GM21576 (cell line): ENCODE data around the gene DISC1.
"Not testable (repeated sequence)": the region's sequence is repeated elsewhere in the genome, so short reads cannot be mapped to it uniquely, and the experiment has no call there.

ENCODE experiments used
- ATAC-seq: cut with Tn5 transposase; IDR thresholded peaks from one replicate; pipeline ENCODE4 v1.9.1; 2021; ENCODE audit warnings: mild to moderate bottlenecking, moderate library complexity; ENCODE audit not compliant: unreplicated experiment

DISC1 gene

GRCh38 chr1:231940701-231941100, 314.1 kb downstream of the DISC1 start:
- no peak for ATAC-seq

DNA sequence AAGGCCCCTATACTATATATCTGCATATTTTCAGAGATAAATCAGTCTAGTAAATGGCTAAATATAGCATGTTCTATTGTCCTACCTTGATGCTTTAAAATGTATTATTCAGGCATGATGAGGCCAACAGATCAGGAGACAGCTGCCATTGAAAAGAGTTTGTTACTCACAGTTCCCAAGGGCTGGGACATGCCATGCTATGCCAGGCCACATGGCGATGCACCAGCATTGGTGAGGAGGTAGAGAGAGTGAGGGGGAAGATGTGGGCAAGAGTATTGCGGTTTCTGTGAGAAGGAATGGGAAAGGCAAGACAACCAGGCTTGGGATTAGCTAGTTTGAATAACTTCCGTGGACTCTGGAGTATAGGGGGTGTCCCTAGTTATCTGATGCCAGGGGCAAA, 316.5 kb downstream of the DISC1 start:
- no peak for ATAC-seq

DNA sequence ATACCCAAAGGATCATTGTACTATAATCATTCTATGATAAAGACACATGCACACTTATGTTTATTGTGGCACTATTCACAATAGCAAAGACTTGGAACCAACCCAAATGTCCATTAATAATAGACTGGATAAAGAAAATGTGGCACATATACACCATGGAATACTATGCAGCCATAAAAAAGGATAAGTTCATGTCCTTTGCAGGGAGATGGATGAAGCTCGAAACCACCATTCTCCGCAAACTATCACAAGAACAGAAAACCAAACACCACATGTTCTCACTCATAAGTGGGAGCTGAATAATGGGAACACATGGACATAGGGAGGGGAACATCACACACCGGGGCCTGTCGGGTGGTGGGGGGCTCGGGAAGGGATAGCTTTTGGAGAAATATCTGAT, 321.5 kb downstream of the DISC1 start:
- not testable (repeated sequence) for ATAC-seq

GRCh38 chr1:231949277-231950091, 322.9 kb downstream of the DISC1 start:
- ATAC-seq: no peak

GRCh38 chr1:231950331-231951128, 323.9 kb downstream of the DISC1 start:
- no peak for ATAC-seq

- ATAC-seq: no peak
Observed at GRCh38 chr1:231951374-231951773, 324.8 kb downstream of the DISC1 start.

- no peak for ATAC-seq
Observed at GRCh38 chr1:231952154-231952553, 325.6 kb downstream of the DISC1 start.

DNA sequence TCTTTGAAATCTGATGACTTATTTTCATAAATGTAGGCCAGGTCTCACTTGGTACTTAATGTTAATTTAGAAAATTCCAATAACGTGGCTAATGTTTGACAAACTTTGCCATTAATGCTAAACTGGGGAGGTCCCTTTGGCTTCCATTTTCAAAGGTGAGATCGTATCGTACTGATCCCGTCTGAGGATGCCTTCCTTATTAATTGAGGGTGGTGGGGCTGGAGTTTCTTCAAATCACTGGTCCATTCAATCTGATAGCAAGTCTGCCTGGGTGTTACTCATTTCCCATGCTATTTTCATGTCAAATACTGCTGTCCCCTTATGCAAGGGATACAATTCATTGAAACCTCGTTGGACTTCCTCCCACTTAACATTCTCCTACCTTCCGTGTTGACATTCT, 327.1 kb downstream of the DISC1 start:
- no peak for ATAC-seq

DNA sequence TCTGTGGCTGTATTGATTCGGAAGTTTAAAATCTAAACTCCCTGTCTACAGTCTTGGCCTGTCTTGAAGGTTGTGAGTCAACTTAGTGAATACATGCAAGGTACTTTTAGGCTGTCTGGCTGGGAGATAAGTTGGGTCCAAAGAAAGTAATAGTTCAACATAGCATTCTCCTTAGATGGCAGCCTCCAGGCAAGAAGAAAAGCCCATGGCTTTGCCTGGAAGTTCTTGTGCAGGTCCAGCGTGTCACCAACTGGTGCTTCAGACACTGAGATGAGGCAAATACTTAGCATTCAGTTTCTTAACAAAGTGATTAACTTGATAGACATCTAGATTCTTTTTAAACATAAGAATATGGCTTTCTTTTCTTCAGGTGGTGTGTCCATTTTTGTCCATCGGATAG, 328.2 kb downstream of the DISC1 start:
- ATAC-seq: no peak

DNA sequence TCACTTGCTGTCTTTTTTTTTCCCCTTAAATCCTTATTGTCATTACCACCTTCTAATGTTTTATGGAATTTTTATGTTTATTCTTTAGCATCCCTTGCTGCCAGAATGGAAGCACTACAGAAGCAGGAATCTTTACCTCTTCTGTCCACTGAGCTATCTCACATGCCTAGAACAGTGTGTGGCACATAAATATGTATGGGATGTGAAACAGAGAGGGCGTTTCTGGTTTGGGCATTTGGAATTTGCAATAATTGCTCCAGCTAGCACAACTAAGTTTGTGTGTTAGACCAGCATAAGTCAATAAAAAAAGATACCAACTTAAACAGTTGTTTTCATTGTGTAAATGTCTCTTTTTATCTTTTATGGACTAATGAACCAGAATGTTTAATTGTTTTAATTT, 330.8 kb downstream of the DISC1 start:
- no peak for ATAC-seq

GRCh38 chr1:231958448-231958847, 331.9 kb downstream of the DISC1 start:
- no peak for ATAC-seq

DNA sequence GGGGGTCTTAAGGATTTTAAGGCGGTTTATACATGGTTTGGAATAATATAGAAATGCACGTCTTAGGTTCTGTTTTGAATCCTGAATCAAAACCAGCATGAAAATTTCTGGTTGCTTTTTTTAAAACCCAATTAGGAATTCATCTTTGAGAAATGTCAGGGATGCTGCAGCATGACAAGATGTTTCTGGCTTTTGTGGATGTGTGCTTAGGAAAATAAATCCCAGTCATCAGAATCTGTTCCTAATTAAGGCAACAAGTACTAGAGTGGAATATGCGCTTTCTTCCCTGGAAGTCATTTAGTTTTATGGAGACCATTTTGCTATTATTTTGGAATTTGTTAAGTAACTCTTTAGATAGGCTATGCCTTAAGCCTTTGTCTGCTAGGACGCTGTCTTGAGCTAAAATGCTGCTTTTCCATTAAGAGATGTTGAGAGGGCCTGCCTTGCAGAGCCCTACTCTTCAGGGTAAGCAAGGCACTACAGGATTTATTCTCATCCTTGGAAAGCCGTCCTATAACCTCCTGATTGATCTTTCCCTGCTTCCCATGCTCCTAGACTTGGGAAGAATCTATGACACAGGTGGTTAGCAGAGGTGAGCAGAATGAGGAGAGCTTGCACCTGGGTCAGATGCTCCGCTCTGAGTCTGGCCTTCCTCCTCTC, 332.8 kb downstream of the DISC1 start:
- no peak for ATAC-seq

DNA sequence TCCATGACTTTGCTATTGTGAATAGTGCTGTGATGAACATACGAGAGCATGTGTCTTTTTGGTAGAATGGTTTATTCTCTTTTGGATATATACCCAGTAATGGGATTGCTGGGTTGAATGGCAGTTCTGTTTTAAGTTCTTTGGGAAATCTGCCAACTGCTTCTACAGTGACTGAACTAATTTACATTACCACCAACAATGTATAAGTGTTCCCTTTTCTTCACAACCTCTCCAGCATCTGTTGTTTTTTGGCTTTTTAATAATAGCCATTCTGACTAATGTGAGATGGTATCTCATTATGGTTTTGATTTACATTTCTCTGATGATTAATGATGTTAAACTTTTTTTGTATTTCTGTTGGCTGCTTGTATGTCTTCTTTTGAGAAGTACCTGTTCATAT, 335.2 kb downstream of the DISC1 start:
- not testable (repeated sequence) for ATAC-seq

DNA sequence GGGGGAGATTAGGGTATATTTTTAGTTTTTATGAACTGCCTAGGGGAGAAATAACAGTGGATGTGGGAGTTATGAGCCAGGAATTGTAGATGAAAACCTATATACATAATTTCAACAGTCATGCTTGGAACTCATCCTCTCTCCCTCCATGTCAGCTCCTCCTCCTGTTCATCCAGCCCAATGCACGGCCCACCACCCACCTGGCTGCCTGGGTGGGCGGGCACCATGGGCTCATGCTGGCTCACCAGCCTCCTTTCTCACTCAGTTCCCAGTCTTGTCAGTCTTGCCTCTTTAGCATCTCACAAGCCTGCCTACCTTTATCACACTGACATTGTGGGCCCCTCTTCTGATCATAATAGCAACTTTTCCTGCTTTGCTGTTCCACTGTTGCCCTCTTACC, 336.0 kb downstream of the DISC1 start:
- ATAC-seq: no peak

- ATAC-seq: no peak
Observed at GRCh38 chr1:231964241-231964640, 337.7 kb downstream of the DISC1 start.

DNA sequence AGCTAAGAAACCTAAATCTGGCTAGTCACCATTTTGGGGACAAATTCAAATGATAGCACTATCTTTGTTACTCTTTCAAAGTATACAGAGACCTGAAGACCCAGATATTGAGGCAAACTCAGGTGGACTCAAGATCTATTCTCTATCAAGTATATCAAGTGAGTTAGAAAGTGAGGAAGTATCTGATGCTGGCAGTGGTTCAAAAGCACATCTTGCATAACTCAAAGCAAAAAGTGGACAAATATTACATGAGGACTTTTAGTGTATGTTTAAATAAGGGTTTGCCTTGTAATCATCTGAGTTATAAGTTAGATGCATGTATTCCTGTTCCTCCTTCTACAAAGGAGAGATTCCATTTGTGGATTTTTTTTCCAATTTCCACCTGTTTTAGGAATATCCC, 338.4 kb downstream of the DISC1 start:
- no peak for ATAC-seq

GRCh38 chr1:231965615-231966014, 339.0 kb downstream of the DISC1 start:
- no peak for ATAC-seq

GRCh38 chr1:231966983-231967382, 340.4 kb downstream of the DISC1 start:
- ATAC-seq: no peak

GRCh38 chr1:231969076-231969475, 342.5 kb downstream of the DISC1 start:
- no peak for ATAC-seq

DNA sequence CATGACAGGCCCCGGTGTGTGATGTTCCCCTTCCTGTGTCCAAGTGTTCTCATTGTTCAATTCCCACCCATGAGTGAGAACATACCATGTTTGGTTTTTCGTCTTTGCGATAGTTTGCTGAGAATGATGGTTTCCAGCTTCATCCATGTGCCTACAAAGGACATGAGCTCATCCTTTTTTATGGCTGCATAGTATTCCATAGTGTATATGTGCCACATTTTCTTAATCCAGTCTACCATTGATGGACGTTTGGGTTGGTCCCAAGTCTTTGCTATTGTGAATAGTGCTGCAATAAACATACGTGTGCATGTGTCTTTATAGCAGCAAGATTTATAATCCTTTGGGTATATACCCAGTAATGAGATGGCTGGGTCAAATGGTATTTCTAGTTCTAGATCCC, 343.2 kb downstream of the DISC1 start:
- ATAC-seq: not testable (repeated sequence)

DNA sequence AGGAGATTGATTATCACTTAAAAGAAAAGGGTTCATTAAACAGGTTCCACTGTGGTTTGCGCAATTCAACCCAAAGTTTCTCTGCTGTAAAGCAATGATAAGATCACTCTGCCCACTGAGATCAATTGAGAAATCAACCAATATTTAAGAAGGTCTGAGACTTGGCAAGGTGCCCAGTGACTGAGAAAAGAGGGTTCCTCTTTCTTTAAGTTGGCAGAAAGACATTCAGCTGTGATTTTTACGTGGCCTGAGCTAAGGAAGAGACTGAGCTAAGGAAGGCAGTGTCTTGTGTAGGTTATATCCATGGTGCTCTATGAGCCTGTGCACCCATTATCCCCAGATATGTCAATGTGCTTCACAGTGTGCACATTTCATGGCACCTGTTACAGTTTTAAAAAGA, 344.1 kb downstream of the DISC1 start:
- no peak for ATAC-seq
